Activated T-cell treated with anti-CD3 and anti-CD28 coated beads, Interleukin-2, amount 50 U/mL, for 4 hours (primary cell): ENCODE data around the gene CCNDBP1. TPM values are rescaled to one million over a fixed set of nuclear protein-coding genes. Genes with fewer than 3 reads are reported as not detected.
"Not testable (repeated sequence)": the region's sequence is repeated elsewhere in the genome, so short reads cannot be mapped to it uniquely, and the experiment has no call there.

ENCODE experiments used
- ATAC-seq, 2 donors: fragments of 200-7000 bp; cut with Tn5 transposase; one replicate each; pipeline ENCODE4 v1.10.0; 2021
- DNase-seq: peaks from one replicate; pipeline ENCODE4 v3.0.0-alpha.2; 2020
- H3K27me3 Mint-ChIP-seq: one replicate; pipeline ENCODE4 v1.8.0; 2021; ENCODE audit warnings: low read depth, mixed read lengths
- H3K36me3 Mint-ChIP-seq: one replicate; pipeline ENCODE4 v1.8.0; 2022; ENCODE audit warnings: mixed read lengths; ENCODE audit not compliant: insufficient read depth
- H3K4me1 Mint-ChIP-seq: one replicate; pipeline ENCODE4 v1.8.0; 2021; ENCODE audit warnings: low read depth, mixed read lengths
- H3K4me3 Mint-ChIP-seq: one replicate; pipeline ENCODE4 v1.8.0; 2021; ENCODE audit warnings: mild to moderate bottlenecking, moderate library complexity, mixed read lengths
- H3K9me3 Mint-ChIP-seq: one replicate; pipeline ENCODE4 v1.8.0; 2021; ENCODE audit warnings: mixed read lengths
- total RNA-seq, 3 donors: library from RNA; stranded (reverse); gene quantifications; one replicate each; pipeline ENCODE4 v1.2.1, GENCODE V29; 2021

Gene CCNDBP1
- total RNA-seq, 3 donors from 2014 or later = 34.9 to 35.9 (median 35.5) TPM

DNA sequence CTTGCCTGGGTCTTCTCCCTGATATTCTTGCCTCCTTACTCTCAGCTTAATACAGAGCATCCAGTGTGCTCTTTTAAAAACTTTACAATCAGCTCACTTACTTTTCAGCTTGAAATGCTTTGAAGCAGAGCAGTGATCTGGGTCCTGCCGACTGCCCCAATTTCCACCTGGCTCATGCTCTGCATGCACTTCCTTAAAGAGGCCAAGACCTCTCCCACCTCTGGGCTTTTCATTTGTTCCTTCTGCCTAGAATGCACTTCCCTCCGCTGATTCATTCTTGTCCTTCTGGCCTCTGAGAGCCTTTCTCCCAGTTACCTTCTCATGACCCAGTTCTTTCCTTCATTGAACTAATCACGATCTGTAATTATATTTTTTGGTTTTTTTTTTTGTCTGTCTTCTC is 1.9 kb upstream of the CCNDBP1 start:
- Mint-ChIP-seq H3K9me3 (no peaks in the 10 kb centered on the region), H3K4me3 (no peak overlapping the region), H3K27me3 (no peaks in the 10 kb centered on the region), H3K4me1 (peaks cover 21% of the 10 kb centered on the region), H3K36me3 (peaks cover 11% of the 10 kb centered on the region)
- ATAC-seq (no peak), DNase-seq (no peak)

DNA sequence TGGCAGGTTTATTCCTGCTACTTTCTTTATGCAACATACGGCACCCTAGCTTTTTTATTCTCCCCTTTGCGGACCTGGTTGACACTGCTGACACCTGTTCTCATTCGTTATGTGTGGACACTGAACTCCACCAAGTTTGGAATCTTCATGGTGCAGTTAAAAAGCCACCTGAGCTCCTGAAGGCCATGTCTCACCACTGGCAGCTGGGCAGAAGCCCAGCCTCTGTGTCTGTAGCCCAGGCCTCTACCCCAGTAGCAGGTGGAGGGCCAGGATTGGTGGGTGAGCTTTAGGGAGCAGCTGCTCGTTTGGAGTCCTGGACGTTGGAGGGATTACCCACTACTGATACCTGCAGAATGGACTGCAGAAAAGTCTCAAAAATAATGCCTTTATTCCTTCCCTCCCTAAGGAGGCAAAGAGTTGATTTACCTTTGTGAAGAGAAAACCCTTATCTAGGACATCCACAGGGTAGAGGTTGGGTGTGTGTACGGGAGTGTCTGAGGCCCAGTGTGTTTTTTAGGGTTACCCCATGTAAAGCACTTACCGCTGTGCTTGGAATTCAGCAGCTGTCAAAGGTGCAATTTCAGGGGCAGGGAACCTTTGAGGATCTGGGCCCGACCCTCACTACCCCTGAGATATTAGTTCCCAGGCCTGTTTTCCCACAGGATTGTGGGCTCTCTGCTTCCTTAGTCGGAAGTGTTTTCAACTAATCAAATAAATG is 637 bp upstream of the CCNDBP1 start:
- Mint-ChIP-seq H3K4me3 (peak overlapping the region; percentile 95), H3K9me3 (no peaks in the 10 kb centered on the region), H3K36me3 (peaks cover 15% of the 10 kb centered on the region), H3K27me3 (no peaks in the 10 kb centered on the region), H3K4me1 (peaks cover 28% of the 10 kb centered on the region)
- DNase-seq (no peak), ATAC-seq (no peak)

DNA sequence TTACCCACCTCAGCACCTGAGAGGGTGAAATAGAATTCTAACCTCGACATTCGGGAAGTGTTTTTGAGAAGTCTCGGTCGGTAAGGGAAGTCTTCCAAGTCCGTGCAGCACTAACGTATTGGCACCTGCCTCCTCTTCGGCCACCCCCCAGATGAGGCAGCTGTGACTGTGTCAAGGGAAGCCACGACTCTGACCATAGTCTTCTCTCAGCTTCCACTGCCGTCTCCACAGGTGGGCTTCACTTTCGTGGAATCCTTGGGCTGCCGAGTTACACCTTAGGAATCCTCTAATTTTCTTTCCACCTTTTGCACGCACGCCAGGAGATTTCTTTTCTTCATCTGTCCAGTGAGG is 775 bp downstream of the CCNDBP1 start:
- Mint-ChIP-seq H3K4me1 (peaks cover 30% of the 10 kb centered on the region), H3K9me3 (no peaks in the 10 kb centered on the region), H3K27me3 (no peaks in the 10 kb centered on the region), H3K36me3 (peaks cover 21% of the 10 kb centered on the region), H3K4me3 (peak overlapping the region; percentile 95)
- no peak for DNase-seq
- peak; percentile 12 to 14 for ATAC-seq

DNA sequence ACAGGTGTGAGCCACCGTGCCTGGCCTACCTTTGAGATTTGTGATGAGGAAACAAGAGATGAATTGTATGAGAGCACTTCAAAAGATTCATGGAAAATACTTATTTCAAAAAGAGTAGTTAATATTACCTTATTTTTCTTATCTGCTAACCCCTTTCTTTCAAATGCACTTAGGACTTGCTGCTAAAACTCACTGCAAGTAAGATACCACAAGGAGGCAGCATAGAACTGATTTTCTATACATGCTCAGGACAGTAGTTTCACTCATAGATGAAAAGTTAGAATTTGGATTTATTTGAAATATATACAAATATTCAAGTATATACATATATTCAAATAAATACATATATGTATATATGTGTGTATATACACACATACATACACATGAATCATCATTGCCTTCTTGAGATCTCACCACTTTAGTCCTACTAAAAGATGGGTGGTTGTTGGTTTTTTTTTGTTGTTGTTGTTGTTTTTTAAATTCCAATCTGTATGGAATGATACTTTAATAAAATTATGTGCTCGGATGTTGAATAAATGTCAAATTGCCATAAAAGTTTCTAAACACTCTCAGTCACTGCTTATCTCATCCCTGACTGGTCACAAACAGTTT is 2.4 kb downstream of the CCNDBP1 start:
- peaks cover 30% of the 10 kb centered on the region for H3K4me1 Mint-ChIP-seq
- no peak for DNase-seq
- no peaks in the 10 kb centered on the region for H3K9me3 Mint-ChIP-seq
- no peaks in the 10 kb centered on the region for H3K27me3 Mint-ChIP-seq
- H3K36me3 Mint-ChIP-seq = peaks cover 25% of the 10 kb centered on the region
- peak overlapping the region; percentile 57 for H3K4me3 Mint-ChIP-seq
- no peak for ATAC-seq

DNA sequence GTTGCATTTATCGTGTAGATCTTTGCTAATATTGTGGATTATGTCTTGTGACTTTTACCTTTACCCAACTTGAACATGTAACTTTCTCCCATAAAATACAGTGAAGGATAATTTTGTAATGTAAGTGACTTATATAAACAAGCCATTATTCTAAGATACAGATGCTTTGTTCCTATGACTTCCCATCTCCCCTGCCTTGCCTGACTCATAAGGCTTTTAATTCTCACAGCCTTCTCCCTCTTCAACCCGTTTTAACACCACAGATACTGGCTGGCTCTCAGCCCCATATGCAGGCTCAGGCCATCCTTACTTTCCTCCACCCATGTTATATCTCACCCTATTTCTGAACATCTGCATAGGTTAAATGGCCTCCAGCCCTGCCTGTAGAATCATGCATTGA is 4.1 kb downstream of the CCNDBP1 start:
- H3K9me3 Mint-ChIP-seq = no peaks in the 10 kb centered on the region
- H3K27me3 Mint-ChIP-seq = no peaks in the 10 kb centered on the region
- H3K4me1 Mint-ChIP-seq = peaks cover 30% of the 10 kb centered on the region
- H3K36me3 Mint-ChIP-seq = peaks cover 23% of the 10 kb centered on the region
- DNase-seq (no peak), ATAC-seq (no peak)
- H3K4me3 Mint-ChIP-seq = no peak overlapping the region

DNA sequence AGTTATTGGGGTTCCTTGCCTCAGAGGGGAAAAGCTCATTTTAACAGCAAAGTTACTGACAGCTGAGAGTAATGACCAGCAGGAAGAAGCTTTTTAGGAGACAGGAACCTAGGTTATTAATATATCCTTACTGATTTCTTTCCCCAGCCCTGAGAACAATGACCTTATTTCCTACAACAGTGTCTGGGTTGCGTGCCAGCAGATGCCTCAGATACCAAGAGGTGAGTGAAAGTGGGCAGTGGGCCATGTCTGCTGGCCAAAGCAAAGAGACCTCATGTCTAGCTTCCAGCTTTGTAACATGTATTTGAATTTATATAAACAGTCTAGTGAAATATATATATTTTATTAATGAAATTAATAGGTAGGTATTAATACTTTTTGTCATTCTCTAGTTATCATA is 5.0 kb downstream of the CCNDBP1 start:
- Mint-ChIP-seq H3K27me3 (no peaks in the 10 kb centered on the region), H3K36me3 (peaks cover 30% of the 10 kb centered on the region), H3K4me1 (peaks cover 30% of the 10 kb centered on the region), H3K4me3 (no peak overlapping the region), H3K9me3 (no peaks in the 10 kb centered on the region)
- no peak for DNase-seq
- ATAC-seq = no peak

DNA sequence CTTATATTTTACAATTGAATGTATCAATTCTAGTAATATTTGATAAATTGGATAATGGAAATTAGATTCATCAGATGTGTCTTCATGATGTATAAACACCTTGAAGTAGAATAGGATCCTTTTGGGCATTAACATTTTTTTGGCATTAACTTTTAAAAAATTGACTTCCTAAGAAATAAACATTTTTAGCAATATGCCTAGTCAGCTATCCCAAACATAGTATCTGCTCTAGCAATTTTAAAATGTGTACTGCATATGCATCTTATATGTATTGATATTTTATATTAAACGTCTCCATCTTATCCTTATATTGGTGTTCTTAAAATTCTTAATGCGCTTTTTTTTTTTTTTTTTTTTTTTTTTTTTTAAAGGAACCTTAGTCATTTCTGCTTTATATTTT is 8.5 kb downstream of the CCNDBP1 start:
- no peak for ATAC-seq
- no peak for DNase-seq
- no peak overlapping the region for H3K4me3 Mint-ChIP-seq
- H3K9me3 Mint-ChIP-seq = peaks cover 7% of the 10 kb centered on the region
- peaks cover 52% of the 10 kb centered on the region for H3K36me3 Mint-ChIP-seq
- H3K27me3 Mint-ChIP-seq = no peaks in the 10 kb centered on the region
- peaks cover 7% of the 10 kb centered on the region for H3K4me1 Mint-ChIP-seq

DNA sequence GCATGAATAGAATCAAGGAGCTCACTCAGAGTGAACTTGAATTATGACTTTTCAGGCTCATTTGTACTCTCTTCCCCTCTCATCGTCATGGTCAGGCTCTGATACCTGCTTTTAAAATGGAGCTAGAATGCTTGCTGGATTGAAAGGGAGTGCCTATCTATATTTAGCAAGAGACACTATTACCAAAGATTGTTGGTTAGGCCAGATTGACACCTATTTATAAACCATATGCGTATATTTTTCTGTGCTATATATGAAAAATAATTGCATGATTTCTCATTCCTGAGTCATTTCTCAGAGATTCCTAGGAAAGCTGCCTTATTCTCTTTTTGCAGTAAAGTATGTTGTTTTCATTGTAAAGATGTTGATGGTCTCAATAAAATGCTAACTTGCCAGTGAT is 9.6 kb downstream of the CCNDBP1 start:
- ATAC-seq (no peak), DNase-seq (no peak)
- no peaks in the 10 kb centered on the region for H3K27me3 Mint-ChIP-seq
- no peaks in the 10 kb centered on the region for H3K4me1 Mint-ChIP-seq
- peaks cover 47% of the 10 kb centered on the region for H3K36me3 Mint-ChIP-seq
- peaks cover 7% of the 10 kb centered on the region for H3K9me3 Mint-ChIP-seq
- no peak overlapping the region for H3K4me3 Mint-ChIP-seq

DNA sequence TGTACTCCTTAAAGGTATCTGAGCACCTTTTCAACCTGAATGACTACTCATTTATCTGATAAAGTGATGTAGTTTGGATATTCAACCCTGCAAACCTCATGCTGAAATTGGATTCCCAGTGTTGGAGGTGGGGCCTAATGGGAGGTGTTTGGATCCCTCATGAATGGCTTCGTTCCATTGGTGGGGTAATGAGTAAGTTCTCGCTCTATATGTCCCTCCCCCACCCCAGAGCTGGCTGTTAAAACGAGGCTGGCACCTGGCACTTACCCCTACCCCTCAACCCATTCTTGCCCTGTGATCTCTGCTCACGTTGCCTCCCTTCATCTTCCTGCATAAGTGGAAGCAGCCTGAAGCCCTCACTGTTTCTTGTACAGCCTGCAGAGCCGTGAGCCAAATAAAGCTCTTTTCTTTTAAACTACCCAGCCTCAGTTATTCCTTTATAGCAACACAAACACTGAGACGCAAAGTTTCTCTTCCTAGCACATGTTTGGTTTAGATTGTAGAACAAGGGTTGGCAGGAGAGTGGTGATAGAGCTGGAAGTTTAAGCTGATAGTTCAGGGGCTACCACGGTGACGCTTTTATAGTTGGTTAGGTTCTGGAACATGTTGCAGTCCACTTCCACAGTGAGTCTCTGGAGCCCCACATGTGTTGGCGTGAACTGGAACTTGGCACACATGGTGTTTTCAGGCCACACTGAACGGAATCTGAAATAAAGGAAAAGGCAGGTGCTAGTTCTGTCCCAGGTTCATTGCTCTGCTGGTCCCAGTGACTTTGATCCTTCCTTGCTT is 11.8 kb downstream of the CCNDBP1 start:
- Mint-ChIP-seq H3K27me3 (no peaks in the 10 kb centered on the region), H3K4me1 (no peaks in the 10 kb centered on the region), H3K4me3 (no peak overlapping the region), H3K9me3 (peaks cover 7% of the 10 kb centered on the region), H3K36me3 (peaks cover 37% of the 10 kb centered on the region)
- ATAC-seq (no peak), DNase-seq (no peak)

DNA sequence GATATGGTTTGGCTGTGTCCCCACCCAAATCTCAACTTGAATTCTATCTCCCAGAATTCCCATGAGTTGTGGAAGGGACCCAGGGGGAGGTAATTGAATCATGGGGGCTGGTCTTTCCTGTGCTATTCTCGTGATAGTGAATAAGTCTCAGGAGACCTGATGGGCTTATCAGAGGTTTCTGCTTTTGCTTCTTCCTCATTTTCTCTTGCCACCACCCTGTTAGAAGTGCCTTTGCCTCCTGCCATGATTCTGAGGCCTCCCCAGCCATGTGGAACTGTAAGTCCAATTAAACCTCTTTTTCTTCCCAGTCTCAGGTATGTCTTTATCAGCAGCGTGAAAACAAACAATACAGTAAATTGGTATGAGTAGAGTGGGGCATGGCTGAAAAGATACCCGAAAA is 12.6 kb downstream of the CCNDBP1 start:
- not testable (repeated sequence) for H3K4me1 Mint-ChIP-seq, H3K9me3 Mint-ChIP-seq, H3K4me3 Mint-ChIP-seq, H3K27me3 Mint-ChIP-seq, ATAC-seq, DNase-seq
- H3K36me3 Mint-ChIP-seq = peaks cover 32% of the 10 kb centered on the region

DNA sequence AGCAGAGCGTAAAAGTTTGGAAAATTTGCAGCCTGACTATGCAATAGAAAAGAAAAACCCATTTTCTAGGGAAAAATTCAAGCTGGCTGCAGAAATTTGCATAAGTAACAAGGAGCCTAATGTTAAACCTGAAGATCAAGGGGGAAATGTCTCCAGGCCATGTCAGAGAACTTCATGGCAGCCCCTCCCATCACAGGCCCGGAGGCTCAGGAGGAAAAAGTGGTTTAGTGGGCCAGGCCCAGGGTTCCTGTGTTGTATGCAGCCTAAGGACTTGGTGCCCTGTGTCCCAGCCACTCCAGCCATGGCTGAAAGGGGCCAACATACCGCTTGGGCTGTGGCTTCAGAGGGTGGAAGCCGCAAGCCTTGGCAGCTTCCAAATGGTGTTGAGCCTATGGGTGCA is 13.4 kb downstream of the CCNDBP1 start:
- DNase-seq, H3K4me1 Mint-ChIP-seq, H3K4me3 Mint-ChIP-seq, H3K27me3 Mint-ChIP-seq, ATAC-seq, H3K9me3 Mint-ChIP-seq: not testable (repeated sequence)
- peaks cover 29% of the 10 kb centered on the region for H3K36me3 Mint-ChIP-seq

DNA sequence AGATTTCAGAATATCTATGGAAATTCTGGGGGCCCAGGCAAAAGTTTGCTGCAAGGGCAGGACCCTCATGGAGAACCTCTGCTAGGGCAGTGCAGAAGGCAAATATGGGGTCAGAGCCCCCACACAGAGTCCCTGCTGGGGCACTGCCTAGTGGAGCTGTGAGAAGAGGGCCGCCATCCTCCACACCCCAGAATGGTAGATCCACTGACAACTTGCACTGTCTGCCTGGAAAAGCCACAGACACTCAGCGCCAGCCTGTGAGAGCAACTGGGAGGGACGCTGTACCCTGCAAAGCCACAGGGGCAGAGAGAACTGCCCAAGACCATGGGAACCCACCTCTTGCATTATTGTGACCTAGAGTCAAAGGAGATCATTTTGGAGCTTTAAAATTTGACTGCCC is 13.8 kb downstream of the CCNDBP1 start:
- DNase-seq = no peak
- Mint-ChIP-seq H3K4me1 (no peaks in the 10 kb centered on the region), H3K36me3 (peaks cover 29% of the 10 kb centered on the region), H3K9me3 (peaks cover 7% of the 10 kb centered on the region), H3K4me3 (no peak overlapping the region), H3K27me3 (no peaks in the 10 kb centered on the region)
- ATAC-seq = no peak

DNA sequence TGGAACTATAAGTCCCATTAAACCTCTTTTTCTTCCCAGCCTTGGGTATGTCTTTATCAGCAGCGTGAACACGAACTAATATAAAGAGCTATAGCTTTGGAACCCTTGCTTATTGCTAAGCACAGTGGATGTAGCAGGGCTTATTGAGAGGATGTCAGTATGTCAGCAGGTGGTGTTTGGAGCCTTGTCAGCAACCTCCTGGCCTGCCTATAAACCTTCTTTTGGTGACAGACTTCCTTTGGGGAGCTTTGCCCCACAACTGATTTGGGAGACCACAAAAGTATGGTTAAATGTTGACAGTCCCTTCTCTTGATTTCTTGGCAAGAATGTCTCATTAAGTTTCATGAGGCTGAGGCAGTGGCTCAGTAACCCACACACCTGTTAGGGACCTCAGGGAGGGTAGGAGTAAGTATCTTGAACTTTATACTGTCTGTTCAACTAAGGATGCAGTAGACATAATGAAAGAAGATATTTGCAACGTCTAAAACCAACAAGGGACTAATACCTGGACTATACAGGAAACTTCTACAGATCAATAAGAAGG is 14.8 kb downstream of the CCNDBP1 start:
- H3K4me1 Mint-ChIP-seq = peaks cover 4% of the 10 kb centered on the region
- no peak overlapping the region for H3K4me3 Mint-ChIP-seq
- peaks cover 7% of the 10 kb centered on the region for H3K9me3 Mint-ChIP-seq
- no peaks in the 10 kb centered on the region for H3K27me3 Mint-ChIP-seq
- peaks cover 23% of the 10 kb centered on the region for H3K36me3 Mint-ChIP-seq
- DNase-seq (no peak), ATAC-seq (no peak)

DNA sequence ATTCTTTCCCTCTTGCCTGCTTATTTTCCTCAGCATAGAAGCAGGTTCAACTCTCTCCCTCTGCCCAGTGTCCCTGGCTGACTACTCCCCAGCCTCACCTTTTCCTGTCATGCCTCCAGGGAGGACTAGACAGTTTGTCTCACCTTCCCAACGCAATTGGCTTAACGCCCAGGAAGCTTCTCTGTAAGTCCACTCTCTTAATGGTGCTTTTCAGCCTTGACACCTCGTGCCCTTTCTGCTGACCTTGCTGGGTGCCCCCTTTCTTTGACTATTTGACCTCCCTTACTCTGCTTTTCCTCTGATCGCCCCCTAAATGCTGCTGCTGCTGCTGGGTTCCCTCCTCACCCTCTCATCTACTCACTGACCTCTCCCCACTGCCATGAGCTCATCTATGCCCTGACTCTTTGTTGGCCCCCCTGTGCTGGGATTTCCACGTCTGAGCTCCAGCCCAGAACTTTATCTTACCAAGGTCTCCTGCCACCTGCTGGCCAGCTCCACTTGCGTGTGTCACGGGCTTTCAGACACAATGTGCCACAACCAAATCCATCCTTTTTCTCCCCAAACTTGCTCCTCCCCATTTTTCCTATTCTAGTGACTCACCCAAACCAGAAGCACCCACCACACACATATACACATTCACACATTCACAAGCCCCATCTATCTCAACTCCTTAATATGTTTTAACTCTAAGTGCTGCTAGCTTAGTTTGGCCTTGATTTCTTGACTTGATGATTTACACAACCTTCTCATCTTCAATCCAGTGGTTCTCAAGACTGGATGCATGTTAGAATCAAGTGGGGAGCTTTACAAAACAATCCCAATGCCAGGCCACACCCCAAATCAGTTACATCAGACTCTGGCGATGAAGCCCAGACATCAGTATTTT is 19.1 kb downstream of the CCNDBP1 start:
- ATAC-seq (peak; percentile 51 to 73), DNase-seq (peak; percentile 44)
- Mint-ChIP-seq H3K4me3 (no peak overlapping the region), H3K36me3 (no peaks in the 10 kb centered on the region), H3K4me1 (peaks cover 4% of the 10 kb centered on the region), H3K27me3 (peaks cover 12% of the 10 kb centered on the region), H3K9me3 (no peaks in the 10 kb centered on the region)
